Gastroesophageal sphincter (tissue), 4 donors: ENCODE results near the gene GZF1. TPM values are rescaled to one million over a fixed set of nuclear protein-coding genes. Genes with fewer than 3 reads are reported as not detected.

Source experiments
- ATAC-seq: fragments of 150-250 bp; one replicate; pipeline ENCODE4 v1.9.1; 2016; ENCODE audit warnings: mild to moderate bottlenecking, moderate library complexity
- H3K27ac ChIP-seq, 4 donors: fragments of 200-600 bp; sonication (generic) in 3 of 4; 1 replicate in 3 of 4; 2 replicates in 1 of 4; pipeline ENCODE4 v1.5.1; 2016 to 2019
- H3K27me3 ChIP-seq: fragments of 200-600 bp; sonication (generic); one replicate; pipeline ENCODE4 v1.5.1; 2019
- H3K36me3 ChIP-seq, 2 donors: fragments of 200-600 bp; sonication (generic); one replicate each; pipeline ENCODE4 v1.5.1; 2019; ENCODE audit warnings: control low read depth in 1 of 2
- H3K4me1 ChIP-seq, 3 donors: fragments of 200-600 bp; sonication (generic); 1 replicate in 2 of 3; 2 replicates in 1 of 3; pipeline ENCODE4 v1.5.1; 2016 to 2019; ENCODE audit warnings: control low read depth in 2 of 3
- H3K4me3 ChIP-seq, 2 donors: fragments of 200-600 bp; sonication (generic); one replicate each; pipeline ENCODE4 v1.5.1; 2019; ENCODE audit warnings: mild to moderate bottlenecking in 1 of 2, moderate library complexity in 1 of 2
- H3K9me3 ChIP-seq, 3 donors: fragments of 200-600 bp; sonication (generic); one replicate each; pipeline ENCODE4 v1.5.1; 2017 to 2019; ENCODE audit warnings: control low read depth in 2 of 3
- EP300 ChIP-seq: sonication (generic); formaldehyde crosslinking; IDR thresholded peaks from one replicate; pipeline ENCODE4 v1.6.1; 2017; ENCODE audit warnings: antibody characterized with exemption, mild to moderate bottlenecking
- POLR2A ChIP-seq, 2 donors: fragments of 450-650 bp; IDR thresholded peaks; one replicate each; pipeline ENCODE4 v1.6.1; 2017; ENCODE audit warnings: antibody characterized with exemption in 2 of 2, mild to moderate bottlenecking in 2 of 2, moderate library complexity in 1 of 2
- POLR2AphosphoS5 ChIP-seq: sonication (generic); formaldehyde crosslinking; IDR thresholded peaks from one replicate; pipeline ENCODE4 v1.6.1; 2017; ENCODE audit warnings: antibody characterized with exemption
- WGBS, 2 donors: methylation state at CpG; one replicate each; pipeline ENCODE4 v1.1.5; 2018; ENCODE audit warnings: low coverage in 1 of 2; 5-methylcytosine and 5-hydroxymethylcytosine counted together
- total RNA-seq, 4 donors: library from RNA; depleted of rRNA; stranded (reverse); fragments of >200 nt; gene quantifications; one replicate each; pipeline ENCODE4 v1.1.0, GENCODE V29; 2016
- TF ChIP-seq, protein P1 (sequence below), 4 experiments: fragments of 200-600 bp in 2 of 4; fragments of 450-650 bp in 2 of 4; sonication (generic) in 1 of 4; IDR thresholded peaks; one replicate each; pipeline ENCODE4 v1.5.1; 2017 to 2019; ENCODE audit warnings: antibody characterized with exemption in 4 of 4, mild to moderate bottlenecking in 2 of 4, moderate library complexity in 2 of 4

The GZF1 gene
- total RNA-seq, 4 donors from 2014 or later, result 13.5 to 18.8 (median 17.4) TPM

DNA sequence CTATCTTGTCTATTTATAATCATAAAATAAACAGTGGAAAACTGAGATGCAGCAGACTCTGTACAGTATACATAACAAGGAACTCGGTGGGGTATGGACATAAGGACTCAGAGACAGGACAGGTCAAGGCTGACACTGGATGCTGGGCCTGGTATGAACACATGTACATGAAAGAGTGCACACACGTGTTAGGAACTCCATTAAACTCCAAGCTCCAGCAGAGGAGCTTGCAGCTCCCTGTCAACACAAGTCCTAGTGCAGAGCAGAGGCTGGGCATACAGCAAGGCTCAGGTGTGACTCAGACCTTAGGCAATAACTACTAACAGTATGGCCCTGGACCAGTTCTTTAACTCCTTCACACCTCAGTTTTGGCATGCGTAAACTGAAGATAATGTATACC lies 42.2 kb downstream of the GZF1 start:
- no peak for ATAC-seq
- Histone ChIP-seq H3K27me3 (no peaks in the 10 kb centered on the region), H3K4me3 (no peak overlapping the region), H3K36me3 (peaks cover 0 to 20% of the 10 kb centered on the region in 2 donors), H3K4me1 (peaks cover 0 to 58% (median 3%) of the 10 kb centered on the region in 3 donors), H3K27ac (no peak overlapping the region), H3K9me3 (no peaks in the 10 kb centered on the region)
- WGBS, 2 donors, result 39 to 50% methylated on average over 2 of the region's 3 CpGs
- no peak for TF ChIP-seq POLR2A (IDR thresholded peaks at IDR 0.05)
- no peak for TF ChIP-seq EP300
- TF ChIP-seq POLR2AphosphoS5, result no peak
- TF ChIP-seq, protein P1, sequence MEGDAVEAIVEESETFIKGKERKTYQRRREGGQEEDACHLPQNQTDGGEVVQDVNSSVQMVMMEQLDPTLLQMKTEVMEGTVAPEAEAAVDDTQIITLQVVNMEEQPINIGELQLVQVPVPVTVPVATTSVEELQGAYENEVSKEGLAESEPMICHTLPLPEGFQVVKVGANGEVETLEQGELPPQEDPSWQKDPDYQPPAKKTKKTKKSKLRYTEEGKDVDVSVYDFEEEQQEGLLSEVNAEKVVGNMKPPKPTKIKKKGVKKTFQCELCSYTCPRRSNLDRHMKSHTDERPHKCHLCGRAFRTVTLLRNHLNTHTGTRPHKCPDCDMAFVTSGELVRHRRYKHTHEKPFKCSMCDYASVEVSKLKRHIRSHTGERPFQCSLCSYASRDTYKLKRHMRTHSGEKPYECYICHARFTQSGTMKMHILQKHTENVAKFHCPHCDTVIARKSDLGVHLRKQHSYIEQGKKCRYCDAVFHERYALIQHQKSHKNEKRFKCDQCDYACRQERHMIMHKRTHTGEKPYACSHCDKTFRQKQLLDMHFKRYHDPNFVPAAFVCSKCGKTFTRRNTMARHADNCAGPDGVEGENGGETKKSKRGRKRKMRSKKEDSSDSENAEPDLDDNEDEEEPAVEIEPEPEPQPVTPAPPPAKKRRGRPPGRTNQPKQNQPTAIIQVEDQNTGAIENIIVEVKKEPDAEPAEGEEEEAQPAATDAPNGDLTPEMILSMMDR (IDR thresholded peaks at IDR 0.05), result no peak

GRCh38 chr20:23406880-23407279 lies 44.9 kb downstream of the GZF1 start:
- no peak overlapping the region for H3K27ac ChIP-seq
- peaks cover 0 to 4% of the 10 kb centered on the region in 2 donors for H3K36me3 ChIP-seq
- H3K4me1 ChIP-seq, result peaks cover 3 to 70% (median 5%) of the 10 kb centered on the region in 3 donors
- WGBS, 2 donors, result 100% methylated on average over 1 of the region's 1 CpG
- no peak overlapping the region for H3K4me3 ChIP-seq
- TF ChIP-seq POLR2A (IDR thresholded peaks at IDR 0.05) (no peak), EP300 (no peak), POLR2AphosphoS5 (no peak)
- TF ChIP-seq, protein P1 (IDR thresholded peaks at IDR 0.05), result no peak
- H3K27me3 ChIP-seq, result no peaks in the 10 kb centered on the region
- no peaks in the 10 kb centered on the region for H3K9me3 ChIP-seq
- ATAC-seq, result no peak

DNA sequence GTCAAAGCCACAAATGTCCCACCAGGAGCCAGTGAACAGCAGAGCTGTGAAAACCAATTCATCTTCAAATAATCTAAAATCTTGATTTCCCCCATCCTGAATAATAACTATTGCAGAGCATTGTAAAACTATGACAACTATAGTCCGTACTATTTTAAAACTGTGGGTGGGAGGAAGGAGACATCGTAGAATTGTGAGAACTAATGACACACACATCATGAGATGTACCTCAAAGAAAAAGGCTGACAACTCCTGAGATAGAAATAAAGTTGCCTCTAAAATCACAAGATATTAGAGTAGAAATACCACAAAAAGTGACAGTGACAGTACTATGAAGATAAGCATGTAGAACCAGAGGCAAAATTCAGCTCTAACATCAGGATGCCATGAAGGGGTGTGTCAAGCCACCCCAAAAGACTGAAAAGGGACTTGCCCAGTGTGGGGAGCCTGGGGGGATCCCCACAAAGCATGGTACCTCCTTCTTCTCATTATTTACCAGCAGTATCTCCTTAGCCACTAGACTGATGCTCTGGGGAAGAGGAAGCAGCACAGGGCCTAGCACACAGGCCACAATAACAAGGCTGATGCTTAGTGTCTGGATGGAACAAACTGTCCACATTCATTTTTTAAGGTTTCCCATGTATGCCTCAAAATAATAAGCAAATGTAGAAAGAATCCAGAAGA lies 45.9 kb downstream of the GZF1 start:
- TF ChIP-seq, protein P1 (IDR thresholded peaks at IDR 0.05), result no peak
- no peak for TF ChIP-seq POLR2A (IDR thresholded peaks at IDR 0.05)
- TF ChIP-seq EP300, result no peak
- no peak for TF ChIP-seq POLR2AphosphoS5
- Histone ChIP-seq H3K4me3 (no peak overlapping the region), H3K27me3 (no peaks in the 10 kb centered on the region), H3K4me1 (peaks cover 3 to 76% (median 8%) of the 10 kb centered on the region in 3 donors), H3K9me3 (no peaks in the 10 kb centered on the region), H3K36me3 (no peaks in the 10 kb centered on the region), H3K27ac (no peak overlapping the region)
- WGBS, 2 donors, result 84 to 93% methylated on average over 2 of the region's 2 CpGs
- ATAC-seq, result no peak

DNA sequence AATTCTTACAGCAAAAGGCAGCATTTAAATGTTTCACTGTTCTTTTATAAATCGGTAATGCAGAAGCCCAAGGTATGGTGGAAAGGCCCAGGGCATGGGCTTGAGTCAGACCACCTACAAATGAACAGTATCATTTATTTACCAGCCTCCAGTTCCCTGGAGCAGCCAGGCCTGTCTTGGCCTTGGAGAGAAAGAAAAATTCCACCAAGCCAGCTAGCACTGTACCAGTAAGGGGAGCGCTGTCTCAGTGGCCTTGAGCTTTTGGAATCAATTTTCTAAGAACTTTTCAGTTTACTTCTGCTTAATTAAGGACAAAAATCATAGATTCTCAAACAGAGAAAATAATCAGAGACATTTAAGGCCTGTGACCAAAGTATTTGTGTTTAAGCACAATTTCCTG lies 47.0 kb downstream of the GZF1 start:
- peaks cover 3 to 67% (median 5%) of the 10 kb centered on the region in 3 donors for H3K4me1 ChIP-seq
- no peaks in the 10 kb centered on the region for H3K27me3 ChIP-seq
- TF ChIP-seq, protein P1 (IDR thresholded peaks at IDR 0.05), result no peak
- TF ChIP-seq EP300, result no peak
- TF ChIP-seq POLR2AphosphoS5, result no peak
- TF ChIP-seq POLR2A (IDR thresholded peaks at IDR 0.05), result no peak
- ATAC-seq, result no peak
- no peaks in the 10 kb centered on the region for H3K9me3 ChIP-seq
- 94 to 95% methylated on average over 2 of the region's 2 CpGs for WGBS, 2 donors
- no peak overlapping the region for H3K4me3 ChIP-seq
- H3K36me3 ChIP-seq, result no peaks in the 10 kb centered on the region
- H3K27ac ChIP-seq, result no peak overlapping the region

- no peak for ATAC-seq
- WGBS, 2 donors, result 73 to 82% methylated on average over 2 to 3 of the region's 3 CpGs
These were observed 47.8 kb downstream of the GZF1 start for GRCh38 chr20:23409800-23410199.

More at GRCh38 chr20:23409800-23410199, 47.8 kb downstream of the GZF1 start:
- Histone ChIP-seq H3K9me3 (no peaks in the 10 kb centered on the region), H3K36me3 (no peaks in the 10 kb centered on the region), H3K4me1 (peaks cover 3 to 59% (median 5%) of the 10 kb centered on the region in 3 donors), H3K27ac (no peak overlapping the region), H3K27me3 (no peaks in the 10 kb centered on the region), H3K4me3 (no peak overlapping the region)
- no peak for TF ChIP-seq EP300
